Mesothelial cell of epicardium (in vitro differentiated cells): ENCODE results near the gene ALG14. TPM values are rescaled to one million over a fixed set of nuclear protein-coding genes. Genes with fewer than 3 reads are reported as not detected.

Source experiments
- DNase-seq, 2 experiments: peaks; one replicate each; pipeline ENCODE4 v3.0.0; 2021; ENCODE audit warnings: low spot score in 2 of 2; ENCODE audit not compliant: unreplicated experiment in 2 of 2
- H3K27ac Mint-ChIP-seq: 2 replicates; pipeline ENCODE4 v1.8.0; 2021; ENCODE audit warnings: mixed read lengths
- H3K27me3 Mint-ChIP-seq: 2 replicates; pipeline ENCODE4 v1.8.0; 2021; ENCODE audit warnings: low read depth, mixed read lengths
- H3K36me3 Mint-ChIP-seq: 2 replicates; pipeline ENCODE4 v1.8.0; 2021; ENCODE audit warnings: mixed read lengths
- H3K4me1 Mint-ChIP-seq: 2 replicates; pipeline ENCODE4 v1.8.0; 2021; ENCODE audit warnings: mixed read lengths
- H3K4me3 Mint-ChIP-seq: 2 replicates; pipeline ENCODE4 v1.8.0; 2021; ENCODE audit warnings: mild to moderate bottlenecking, moderate library complexity, mixed read lengths
- H3K9me3 Mint-ChIP-seq: 2 replicates; pipeline ENCODE4 v1.8.0; 2021; ENCODE audit warnings: mixed read lengths
- total RNA-seq: library from RNA; stranded (reverse); gene quantifications from 3 replicates; pipeline ENCODE4 v1.2.1, GENCODE V29; 2021
- TF ChIP-seq, protein P1 (sequence below): fragments of 200-600 bp; sonication (generic); IDR thresholded peaks from one replicate; pipeline ENCODE4 v1.5.0; 2021; ENCODE audit warnings: antibody characterized with exemption; ENCODE audit not compliant: unreplicated experiment

The ALG14 gene
- total RNA-seq, 1 donor from 2014 or later, result 5.0 TPM

DNA sequence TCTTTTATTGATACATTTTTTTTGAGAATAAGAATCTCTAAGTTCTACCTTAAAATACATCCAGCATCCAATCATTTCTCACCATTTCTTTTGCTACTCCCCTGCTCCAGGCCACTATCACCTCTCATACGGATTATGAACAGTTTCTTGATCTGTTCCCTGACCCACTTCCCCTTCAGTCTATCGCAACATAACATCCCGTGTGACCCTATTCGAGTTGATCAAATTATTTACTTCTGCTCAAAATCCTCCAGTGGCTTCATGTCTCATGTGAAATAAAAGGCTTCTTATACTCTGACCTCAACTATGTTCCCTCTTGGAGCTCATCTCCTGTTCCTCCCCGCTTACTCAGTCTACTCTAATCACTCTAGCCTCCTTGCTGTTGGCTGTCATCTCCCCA lies 5.2 kb downstream of the ALG14 start:
- Mint-ChIP-seq H3K4me1 (peaks cover 8% of the 10 kb centered on the region), H3K9me3 (peaks cover 10% of the 10 kb centered on the region), H3K36me3 (peaks cover 20% of the 10 kb centered on the region), H3K27ac (no peak overlapping the region), H3K4me3 (no peak overlapping the region), H3K27me3 (no peaks in the 10 kb centered on the region)
- TF ChIP-seq, protein P1, sequence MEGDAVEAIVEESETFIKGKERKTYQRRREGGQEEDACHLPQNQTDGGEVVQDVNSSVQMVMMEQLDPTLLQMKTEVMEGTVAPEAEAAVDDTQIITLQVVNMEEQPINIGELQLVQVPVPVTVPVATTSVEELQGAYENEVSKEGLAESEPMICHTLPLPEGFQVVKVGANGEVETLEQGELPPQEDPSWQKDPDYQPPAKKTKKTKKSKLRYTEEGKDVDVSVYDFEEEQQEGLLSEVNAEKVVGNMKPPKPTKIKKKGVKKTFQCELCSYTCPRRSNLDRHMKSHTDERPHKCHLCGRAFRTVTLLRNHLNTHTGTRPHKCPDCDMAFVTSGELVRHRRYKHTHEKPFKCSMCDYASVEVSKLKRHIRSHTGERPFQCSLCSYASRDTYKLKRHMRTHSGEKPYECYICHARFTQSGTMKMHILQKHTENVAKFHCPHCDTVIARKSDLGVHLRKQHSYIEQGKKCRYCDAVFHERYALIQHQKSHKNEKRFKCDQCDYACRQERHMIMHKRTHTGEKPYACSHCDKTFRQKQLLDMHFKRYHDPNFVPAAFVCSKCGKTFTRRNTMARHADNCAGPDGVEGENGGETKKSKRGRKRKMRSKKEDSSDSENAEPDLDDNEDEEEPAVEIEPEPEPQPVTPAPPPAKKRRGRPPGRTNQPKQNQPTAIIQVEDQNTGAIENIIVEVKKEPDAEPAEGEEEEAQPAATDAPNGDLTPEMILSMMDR, result no peak
- DNase-seq, result no peak

DNA sequence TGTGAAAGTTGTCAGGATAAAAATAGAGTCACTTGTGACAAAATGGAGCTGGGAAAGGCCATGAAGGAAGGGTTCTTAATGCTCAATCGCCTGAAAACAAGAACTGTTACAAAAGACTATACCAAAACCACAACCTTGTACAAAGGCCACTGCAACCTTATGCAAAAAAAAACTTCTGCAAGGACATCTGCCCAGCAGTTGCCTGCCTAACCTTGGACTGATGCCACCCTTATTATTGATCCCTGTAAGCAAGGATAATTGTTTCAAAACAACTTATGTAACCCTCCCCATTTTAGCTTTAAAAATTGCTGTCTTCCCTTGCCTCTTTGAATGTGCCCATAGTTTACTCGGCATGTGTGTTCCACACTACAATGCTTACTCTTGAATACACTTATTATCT lies 5.7 kb downstream of the ALG14 start:
- no peak overlapping the region for H3K4me3 Mint-ChIP-seq
- H3K4me1 Mint-ChIP-seq, result peaks cover 6% of the 10 kb centered on the region
- no peak overlapping the region for H3K27ac Mint-ChIP-seq
- H3K9me3 Mint-ChIP-seq, result peaks cover 13% of the 10 kb centered on the region
- no peak for DNase-seq
- peaks cover 25% of the 10 kb centered on the region for H3K36me3 Mint-ChIP-seq
- TF ChIP-seq, protein P1, result no peak
- H3K27me3 Mint-ChIP-seq, result no peaks in the 10 kb centered on the region

DNA sequence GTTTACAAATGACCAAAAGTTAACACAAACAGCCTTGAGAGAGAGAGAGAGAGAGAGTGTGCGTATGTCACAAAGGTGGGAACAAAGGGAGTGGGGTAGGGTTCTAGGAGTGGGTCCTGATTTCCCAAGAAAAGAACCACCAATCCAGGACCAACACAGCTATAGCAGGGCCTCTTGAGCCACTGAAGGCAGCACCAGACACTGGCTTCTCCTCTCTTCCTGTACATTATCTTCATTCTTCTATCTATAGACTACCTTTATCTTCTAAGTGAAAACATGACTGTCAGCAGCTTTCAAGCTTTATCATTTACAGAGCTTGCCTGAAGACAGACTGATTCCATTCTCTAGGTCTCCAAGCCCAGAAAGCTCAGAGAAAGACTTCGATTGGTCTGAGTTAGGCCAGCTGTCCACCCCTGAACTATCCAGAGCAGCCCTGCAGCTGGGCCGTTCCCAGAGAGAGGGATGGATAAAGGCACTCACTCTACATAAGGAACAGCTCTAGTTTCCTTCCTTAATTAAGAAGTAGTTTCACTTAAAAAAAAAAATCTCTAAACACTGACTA lies 11.2 kb downstream of the ALG14 start:
- TF ChIP-seq, protein P1, result no peak
- Mint-ChIP-seq H3K4me3 (no peak overlapping the region), H3K9me3 (peaks cover 13% of the 10 kb centered on the region), H3K36me3 (peaks cover 28% of the 10 kb centered on the region), H3K4me1 (no peaks in the 10 kb centered on the region), H3K27ac (no peak overlapping the region), H3K27me3 (no peaks in the 10 kb centered on the region)
- DNase-seq, result no peak

DNA sequence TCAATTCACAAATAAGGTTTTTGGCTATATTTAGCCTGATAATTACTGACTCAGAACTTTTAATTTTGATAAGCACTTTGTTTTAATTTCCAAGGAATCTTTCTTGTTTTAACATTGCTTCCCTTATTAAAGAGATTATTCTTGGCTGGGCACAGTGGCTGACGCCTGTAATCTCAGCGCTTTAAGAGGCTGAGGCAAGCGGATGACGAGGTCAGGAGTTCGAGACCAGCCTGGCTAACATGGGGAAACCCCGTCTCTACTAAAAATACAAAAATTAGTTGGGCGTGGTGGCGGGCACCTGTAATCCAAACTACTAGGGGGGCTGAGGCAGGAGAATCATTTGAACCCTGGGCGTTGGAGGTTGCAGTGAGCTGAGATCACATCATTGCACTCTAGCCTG lies 13.8 kb downstream of the ALG14 start:
- DNase-seq, result no peak
- Mint-ChIP-seq H3K27me3 (no peaks in the 10 kb centered on the region), H3K9me3 (peaks cover 13% of the 10 kb centered on the region), H3K27ac (no peak overlapping the region), H3K4me3 (no peak overlapping the region), H3K4me1 (no peaks in the 10 kb centered on the region), H3K36me3 (peaks cover 26% of the 10 kb centered on the region)
- TF ChIP-seq, protein P1, result no peak

DNA sequence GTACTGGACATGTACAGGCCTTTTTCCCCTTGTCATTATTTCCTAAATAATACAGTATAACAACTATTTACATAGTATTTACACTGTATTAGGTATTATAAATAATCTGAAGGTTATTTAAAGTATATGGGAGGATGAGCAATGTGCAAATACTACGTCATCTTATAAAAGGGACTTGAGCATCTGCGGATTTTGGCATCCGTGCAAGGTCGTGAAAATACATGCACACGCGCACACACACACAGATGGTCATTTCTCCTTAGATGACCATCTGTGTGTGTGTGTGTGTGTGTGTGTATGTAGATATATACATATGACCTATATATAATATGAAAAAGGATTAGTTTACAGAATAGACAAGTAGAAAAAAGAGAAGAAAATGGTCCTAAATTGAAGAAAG lies 15.4 kb downstream of the ALG14 start:
- Mint-ChIP-seq H3K36me3 (peaks cover 10% of the 10 kb centered on the region), H3K4me3 (no peak overlapping the region), H3K4me1 (no peaks in the 10 kb centered on the region), H3K27ac (no peak overlapping the region), H3K9me3 (peaks cover 4% of the 10 kb centered on the region), H3K27me3 (no peaks in the 10 kb centered on the region)
- no peak for DNase-seq
- TF ChIP-seq, protein P1, result no peak

DNA sequence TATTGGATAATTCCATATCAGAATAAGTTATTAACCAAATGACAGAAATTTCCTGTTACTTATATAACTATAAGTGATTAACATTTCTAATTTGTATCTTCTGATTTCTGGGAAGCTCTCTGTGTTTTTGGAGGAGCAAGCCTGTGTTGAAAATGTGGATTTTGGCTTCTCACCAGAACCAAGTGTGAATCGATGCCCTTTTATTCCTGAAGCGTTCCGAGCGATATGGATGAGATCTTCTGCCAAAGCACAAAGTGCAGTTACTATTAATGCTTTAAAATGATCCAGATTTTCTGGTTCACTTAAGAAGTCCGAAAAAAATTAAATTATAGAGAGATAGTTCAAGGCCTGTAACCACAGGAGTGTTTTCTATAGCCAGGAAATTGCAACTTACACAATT lies 22.8 kb downstream of the ALG14 start:
- H3K36me3 Mint-ChIP-seq, result no peaks in the 10 kb centered on the region
- no peak for DNase-seq
- no peak overlapping the region for H3K4me3 Mint-ChIP-seq
- no peaks in the 10 kb centered on the region for H3K27me3 Mint-ChIP-seq
- H3K4me1 Mint-ChIP-seq, result no peaks in the 10 kb centered on the region
- no peaks in the 10 kb centered on the region for H3K9me3 Mint-ChIP-seq
- TF ChIP-seq, protein P1, result no peak
- no peak overlapping the region for H3K27ac Mint-ChIP-seq
